ENCODE measurements around the gene RPA3. TPM values are rescaled to one million over a fixed set of nuclear protein-coding genes. Genes with fewer than 3 reads are reported as not detected.

The RPA3 gene
- total and polyA plus RNA-seq, 9 of the 15 experiments (the other 6 are each of a cell fraction or from before 2014, with no cell fraction given), result 68.5 to 265 (median 125) TPM

DNA sequence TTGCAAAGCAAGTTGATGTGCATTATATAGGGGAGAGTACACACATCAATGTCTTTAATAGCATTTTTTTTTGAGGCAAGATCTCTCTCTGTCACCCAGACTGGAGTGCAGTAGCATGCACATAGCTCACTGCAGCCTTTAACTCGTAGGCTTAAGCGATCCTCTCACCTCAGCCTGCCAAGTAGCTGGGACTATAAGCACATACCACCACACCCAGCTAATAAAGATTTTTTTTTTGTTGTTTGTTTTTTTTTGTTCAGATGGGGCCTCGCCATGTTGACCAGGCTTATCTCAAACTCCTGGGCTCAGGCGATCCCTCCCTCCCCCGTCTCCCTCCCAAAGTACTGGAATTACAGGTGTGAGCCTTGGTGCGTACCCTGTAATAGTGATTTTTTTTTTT, 76.3 kb downstream of the RPA3 start (continued):
- TF ChIP-seq STAT6 (CRISPR knock-in tag; IDR thresholded peaks at IDR 0.05) (no peak), ZNF407 (IDR thresholded peaks at IDR 0.05; ENCODE audit: low read depth) (no peak), RFX1 (IDR thresholded peaks at IDR 0.05) (no peak), MTA3 (IDR thresholded peaks at IDR 0.05; ENCODE audit: borderline replicate concordance) (no peak)
- TF ChIP-seq, protein P1, sequence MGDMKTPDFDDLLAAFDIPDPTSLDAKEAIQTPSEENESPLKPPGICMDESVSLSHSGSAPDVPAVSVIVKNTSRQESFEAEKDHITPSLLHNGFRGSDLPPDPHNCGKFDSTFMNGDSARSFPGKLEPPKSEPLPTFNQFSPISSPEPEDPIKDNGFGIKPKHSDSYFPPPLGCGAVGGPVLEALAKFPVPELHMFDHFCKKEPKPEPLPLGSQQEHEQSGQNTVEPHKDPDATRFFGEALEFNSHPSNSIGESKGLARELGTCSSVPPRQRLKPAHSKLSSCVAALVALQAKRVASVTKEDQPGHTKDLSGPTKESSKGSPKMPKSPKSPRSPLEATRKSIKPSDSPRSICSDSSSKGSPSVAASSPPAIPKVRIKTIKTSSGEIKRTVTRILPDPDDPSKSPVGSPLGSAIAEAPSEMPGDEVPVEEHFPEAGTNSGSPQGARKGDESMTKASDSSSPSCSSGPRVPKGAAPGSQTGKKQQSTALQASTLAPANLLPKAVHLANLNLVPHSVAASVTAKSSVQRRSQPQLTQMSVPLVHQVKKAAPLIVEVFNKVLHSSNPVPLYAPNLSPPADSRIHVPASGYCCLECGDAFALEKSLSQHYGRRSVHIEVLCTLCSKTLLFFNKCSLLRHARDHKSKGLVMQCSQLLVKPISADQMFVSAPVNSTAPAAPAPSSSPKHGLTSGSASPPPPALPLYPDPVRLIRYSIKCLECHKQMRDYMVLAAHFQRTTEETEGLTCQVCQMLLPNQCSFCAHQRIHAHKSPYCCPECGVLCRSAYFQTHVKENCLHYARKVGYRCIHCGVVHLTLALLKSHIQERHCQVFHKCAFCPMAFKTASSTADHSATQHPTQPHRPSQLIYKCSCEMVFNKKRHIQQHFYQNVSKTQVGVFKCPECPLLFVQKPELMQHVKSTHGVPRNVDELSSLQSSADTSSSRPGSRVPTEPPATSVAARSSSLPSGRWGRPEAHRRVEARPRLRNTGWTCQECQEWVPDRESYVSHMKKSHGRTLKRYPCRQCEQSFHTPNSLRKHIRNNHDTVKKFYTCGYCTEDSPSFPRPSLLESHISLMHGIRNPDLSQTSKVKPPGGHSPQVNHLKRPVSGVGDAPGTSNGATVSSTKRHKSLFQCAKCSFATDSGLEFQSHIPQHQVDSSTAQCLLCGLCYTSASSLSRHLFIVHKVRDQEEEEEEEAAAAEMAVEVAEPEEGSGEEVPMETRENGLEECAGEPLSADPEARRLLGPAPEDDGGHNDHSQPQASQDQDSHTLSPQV (IDR thresholded peaks at IDR 0.05), result no peak
